NCI-H2029 (cell line): Measurements from ENCODE around the gene ADAMTS9.

Source experiments
- DNase-seq: peaks from one replicate; lab custom pipeline; 2025; lab: John Stamatoyannopoulos, UW

The ADAMTS9 gene

DNA sequence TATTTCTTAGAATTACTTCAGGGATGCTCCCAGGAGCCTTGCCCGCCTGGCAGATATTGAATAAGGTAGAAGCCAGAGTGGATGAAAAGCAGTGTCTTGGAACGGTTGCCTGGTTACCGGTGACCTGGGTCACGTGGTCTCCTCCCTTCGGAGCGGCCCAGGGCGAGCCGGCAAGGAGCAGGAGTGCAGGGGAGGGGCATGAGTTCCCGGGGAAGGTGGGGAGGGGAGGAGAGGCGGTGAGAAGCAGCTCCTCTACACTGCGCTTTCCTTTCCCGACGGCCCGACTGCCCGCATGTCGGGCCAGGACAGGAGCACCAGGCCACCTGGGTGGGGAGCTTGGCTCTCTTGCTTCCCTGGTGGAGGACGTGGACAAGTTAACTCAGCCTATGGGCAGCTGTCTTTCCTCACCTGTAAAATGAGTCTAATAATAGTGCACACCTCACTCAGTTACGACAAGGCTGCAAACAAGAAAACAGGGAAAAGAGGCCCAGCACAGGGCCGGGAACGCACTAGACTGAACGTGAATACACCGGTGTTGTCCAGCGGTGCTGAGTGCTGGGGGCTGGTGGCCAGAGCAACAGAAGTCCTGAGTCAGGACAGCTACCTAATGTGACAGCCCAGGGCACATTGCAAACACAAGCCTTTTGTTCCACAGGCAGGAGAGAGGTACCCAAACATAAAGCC is 198.3 kb downstream of the ADAMTS9 start:
- peak; percentile 77 for DNase-seq

DNA sequence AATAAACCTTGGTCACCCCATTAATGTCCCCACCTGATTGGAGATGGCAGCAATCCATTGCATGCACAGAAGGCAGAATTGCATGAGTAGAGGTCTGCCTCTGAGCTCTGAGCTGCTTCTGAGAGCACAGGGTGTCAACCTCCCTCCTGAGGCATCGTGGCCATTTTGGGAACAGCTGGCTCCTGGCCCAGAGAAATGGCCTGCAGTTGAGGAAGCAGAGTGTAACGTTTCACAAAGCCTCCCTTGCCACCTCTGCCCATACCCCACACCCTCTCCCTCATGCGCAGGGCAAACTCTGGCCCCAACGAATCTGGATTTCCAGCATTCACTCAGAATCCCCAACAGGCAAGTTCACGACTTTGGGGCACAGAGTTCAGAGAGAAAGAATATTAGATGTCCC is 198.9 kb downstream of the ADAMTS9 start:
- peak; percentile 28 for DNase-seq

DNA sequence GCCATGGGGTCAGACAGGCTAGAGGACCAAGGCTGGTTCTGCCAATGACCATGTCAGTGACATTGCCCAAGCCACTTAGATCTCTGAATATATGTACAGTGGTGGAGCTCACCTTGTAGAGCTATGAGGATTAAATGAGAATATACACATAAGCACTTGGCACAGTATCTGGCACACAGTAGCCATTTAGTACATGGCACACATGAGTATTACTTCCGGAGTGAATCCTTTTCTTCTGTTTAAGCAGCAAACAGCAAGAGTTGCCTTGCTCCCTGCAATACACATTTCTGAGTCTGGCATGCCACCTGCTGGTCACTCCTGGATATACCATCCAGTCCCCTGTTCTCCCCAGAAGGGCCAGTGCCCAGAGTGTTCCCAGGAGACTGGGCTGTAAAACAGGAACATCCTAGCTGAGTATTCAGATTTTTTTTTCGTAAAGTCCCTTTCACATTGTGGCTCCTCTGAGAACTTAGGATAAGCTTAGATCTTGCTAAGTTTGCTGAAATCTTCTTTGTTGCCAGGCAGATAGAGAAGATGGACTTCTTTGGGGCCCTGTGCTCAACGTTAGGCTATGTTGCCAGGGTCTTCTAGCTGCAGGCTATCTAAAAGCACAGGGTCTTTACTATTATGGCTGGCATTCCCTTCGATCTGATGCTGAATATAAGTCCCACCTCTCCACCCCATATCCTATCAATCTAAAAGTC is 203.4 kb downstream of the ADAMTS9 start:
- peak; percentile 26 for DNase-seq

DNA sequence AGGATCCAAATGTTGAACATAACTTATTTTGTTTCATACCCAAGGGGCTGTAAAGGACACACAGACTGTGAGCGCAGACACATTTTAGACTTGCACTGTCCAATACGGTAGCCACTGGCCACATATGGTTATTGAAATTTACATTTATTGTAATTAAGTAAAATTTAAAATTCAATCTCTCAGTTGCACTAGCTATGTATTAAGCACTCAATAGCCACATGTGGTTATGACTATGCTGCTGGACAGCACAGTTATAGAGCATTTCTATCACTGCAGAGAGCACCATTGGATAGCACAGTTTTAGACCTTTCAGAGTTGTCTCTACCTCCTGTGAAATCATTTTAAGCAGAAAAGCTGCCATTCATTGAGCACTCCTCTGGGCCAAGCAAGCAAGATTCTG is 204.3 kb downstream of the ADAMTS9 start:
- no peak for DNase-seq

DNA sequence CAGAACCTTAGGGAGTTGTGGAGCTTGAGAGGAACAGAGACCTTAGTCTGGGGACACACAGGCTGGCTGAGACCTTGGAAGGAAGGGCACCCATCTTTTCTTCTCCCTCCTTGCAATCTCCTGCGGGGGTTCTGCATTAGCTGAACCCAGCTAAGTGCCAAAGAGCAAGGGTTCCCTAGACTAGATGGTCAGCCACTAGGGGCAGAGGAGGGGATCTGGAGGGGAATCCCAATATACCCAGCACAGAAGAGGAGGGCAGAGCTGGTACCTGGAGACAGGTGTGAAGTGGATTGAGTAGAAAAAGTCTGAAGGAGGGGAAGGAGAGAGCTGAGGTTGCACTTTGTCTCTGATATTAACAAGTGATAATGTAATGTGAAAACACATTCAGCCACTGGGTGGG is 212.8 kb downstream of the ADAMTS9 start:
- no peak for DNase-seq

DNA sequence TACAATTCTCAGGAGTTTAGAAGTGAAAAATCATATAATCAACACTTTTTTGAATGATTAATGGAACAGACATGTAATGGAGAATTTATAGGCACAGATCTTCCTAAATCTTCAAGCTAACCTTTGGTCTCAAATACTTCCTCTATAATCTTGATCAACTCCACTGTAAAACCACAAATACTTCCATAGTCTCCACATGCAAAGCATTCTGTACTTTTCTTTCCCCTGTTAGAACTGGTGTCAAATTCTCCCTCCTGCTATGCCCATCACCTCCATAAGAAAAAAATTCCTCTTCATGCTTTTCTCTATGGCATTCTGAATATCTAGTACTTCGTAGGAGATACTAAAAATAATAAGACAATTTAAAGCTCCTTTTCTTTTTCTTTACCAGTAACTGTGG is 214.3 kb downstream of the ADAMTS9 start:
- no peak for DNase-seq

DNA sequence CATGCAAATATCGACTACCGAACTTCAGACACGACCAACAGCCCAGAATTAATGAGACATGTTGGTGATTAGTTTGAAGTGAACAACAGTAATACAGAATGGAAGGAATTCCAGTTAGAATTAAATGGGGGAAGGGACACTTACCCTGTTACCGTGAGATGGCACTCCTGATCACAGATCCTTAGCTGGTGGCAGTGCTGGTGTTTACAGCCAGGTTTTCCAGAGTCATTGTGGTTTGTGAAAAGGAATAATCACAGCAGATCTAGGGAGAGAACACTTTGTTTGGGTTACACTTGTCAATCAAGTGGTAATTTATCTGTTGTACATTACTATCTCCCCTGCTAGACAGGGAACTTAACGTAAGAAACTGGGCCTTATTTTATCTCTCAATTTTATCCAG is 217.4 kb downstream of the ADAMTS9 start:
- DNase-seq, result no peak

DNA sequence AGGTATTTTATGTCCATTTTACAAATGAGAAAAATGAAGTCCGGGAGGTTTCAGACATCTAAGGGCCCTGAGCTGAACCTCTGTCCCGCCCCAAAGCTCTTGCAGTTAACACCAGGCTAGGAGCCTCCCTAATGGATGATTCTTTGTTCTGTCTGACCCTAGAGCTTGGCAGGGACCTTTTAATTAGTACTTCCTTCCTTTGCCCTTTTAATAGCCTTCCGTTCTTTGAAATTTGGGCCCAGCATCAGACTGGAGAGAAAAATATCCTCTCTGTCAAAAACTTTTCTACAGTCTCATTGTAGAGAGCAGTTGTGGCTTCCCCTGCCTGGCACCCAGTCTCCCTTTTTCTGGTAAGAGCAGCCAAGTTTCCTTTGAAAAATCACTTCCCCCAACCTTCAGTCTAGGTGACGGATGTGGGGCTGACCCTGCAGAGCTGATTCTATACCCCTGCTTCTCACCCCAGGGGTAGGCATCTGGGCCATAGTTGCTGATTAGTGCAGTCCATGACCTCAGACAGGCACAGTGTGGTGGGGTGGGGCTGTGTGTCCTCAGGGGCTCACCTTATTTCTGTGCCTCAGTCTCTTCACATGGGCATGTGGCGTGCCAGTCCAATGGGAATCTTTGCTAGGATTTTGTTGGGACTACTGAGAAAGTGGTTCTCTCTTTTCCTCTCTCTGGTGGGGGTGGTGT is 220.4 kb downstream of the ADAMTS9 start:
- no peak for DNase-seq
